ENCODE measurements around the gene RSPH3. TPM values are rescaled to one million over a fixed set of nuclear protein-coding genes. Genes with fewer than 3 reads are reported as not detected.

RSPH3 gene
- total and polyA plus RNA-seq, 4 donors = 4.4 to 16.8 (median 9.7) TPM

GRCh38 chr6:159005436-159005835 is 5.4 kb upstream of the RSPH3 start:
- H3K9ac ChIP-seq (ENCODE audit: insufficient read depth in 1 of 2, low read length in 2 of 2) = no peak overlapping the region
- DNase-seq = no peak

GRCh38 chr6:159004592-159004991 is 4.6 kb upstream of the RSPH3 start:
- H3K4me1 ChIP-seq (ENCODE audit: control insufficient read depth in 5 of 5, insufficient read depth in 5 of 5, low read length in 5 of 5) = peaks cover 0 to 11% (median 4%) of the 10 kb centered on the region in 5 donors
- H3K9me3 ChIP-seq (ENCODE audit: control insufficient read depth in 4 of 4, insufficient read depth in 3 of 4, low read length in 3 of 4) = no peaks in the 10 kb centered on the region
- ATAC-seq (ENCODE audit: insufficient read depth, low FRiP score) = no peak
- no peak overlapping the region for H3K27ac ChIP-seq (ENCODE audit: low read depth in 1 of 2, low read length in 1 of 2)
- WGBS, 2 donors = 80 to 83% methylated on average over 3 of the region's 3 CpGs
- H3K4me3 ChIP-seq = no peak overlapping the region
- no peak for DNase-seq
- TF ChIP-seq CTCF (IDR thresholded peaks at IDR 0.05; ENCODE audit: control extremely low read depth, extremely low read depth) = no peak
- H3K9ac ChIP-seq (ENCODE audit: insufficient read depth in 1 of 2, low read length in 2 of 2) = no peak overlapping the region
- H3K36me3 ChIP-seq (ENCODE audit: control insufficient read depth in 4 of 4, insufficient read depth in 4 of 4, low read length in 4 of 4) = no peaks in the 10 kb centered on the region
- H3K27me3 ChIP-seq (ENCODE audit: control insufficient read depth in 3 of 3, insufficient read depth in 3 of 3, low read length in 2 of 3) = no peaks in the 10 kb centered on the region

More at GRCh38 chr6:159005436-159005835, 5.4 kb upstream of the RSPH3 start:
- TF ChIP-seq CTCF (IDR thresholded peaks at IDR 0.05; ENCODE audit: control extremely low read depth, extremely low read depth) = no peak
- no peak for ATAC-seq (ENCODE audit: insufficient read depth, low FRiP score)
- Histone ChIP-seq H3K4me1 (ENCODE audit: control insufficient read depth in 5 of 5, insufficient read depth in 5 of 5, low read length in 5 of 5) (peaks cover 0 to 8% (median 4%) of the 10 kb centered on the region in 5 donors), H3K27me3 (ENCODE audit: control insufficient read depth in 3 of 3, insufficient read depth in 3 of 3, low read length in 2 of 3) (no peaks in the 10 kb centered on the region), H3K27ac (ENCODE audit: low read depth in 1 of 2, low read length in 1 of 2) (no peak overlapping the region), H3K4me3 (no peak overlapping the region), H3K36me3 (ENCODE audit: control insufficient read depth in 4 of 4, insufficient read depth in 4 of 4, low read length in 4 of 4) (no peaks in the 10 kb centered on the region), H3K9me3 (ENCODE audit: control insufficient read depth in 4 of 4, insufficient read depth in 3 of 4, low read length in 3 of 4) (no peaks in the 10 kb centered on the region)
- 87 to 91% methylated on average over 5 of the region's 5 CpGs for WGBS, 2 donors

- H3K27ac ChIP-seq (ENCODE audit: low read depth in 1 of 2, low read length in 1 of 2) = no peak overlapping the region
- H3K9ac ChIP-seq (ENCODE audit: insufficient read depth in 1 of 2, low read length in 2 of 2) = no peak overlapping the region
- ATAC-seq (ENCODE audit: insufficient read depth, low FRiP score) (no peak), DNase-seq (no peak)
- no peaks in the 10 kb centered on the region for H3K9me3 ChIP-seq (ENCODE audit: control insufficient read depth in 4 of 4, insufficient read depth in 3 of 4, low read length in 3 of 4)
- no peaks in the 10 kb centered on the region for H3K27me3 ChIP-seq (ENCODE audit: control insufficient read depth in 3 of 3, insufficient read depth in 3 of 3, low read length in 2 of 3)
- TF ChIP-seq CTCF (IDR thresholded peaks at IDR 0.05; ENCODE audit: control extremely low read depth, extremely low read depth) = no peak
- no peak overlapping the region for H3K4me3 ChIP-seq
- H3K36me3 ChIP-seq (ENCODE audit: control insufficient read depth in 4 of 4, insufficient read depth in 4 of 4, low read length in 4 of 4) = peaks cover 0 to 6% (median 0%) of the 10 kb centered on the region in 4 donors
- peaks cover 0 to 11% (median 4%) of the 10 kb centered on the region in 5 donors for H3K4me1 ChIP-seq (ENCODE audit: control insufficient read depth in 5 of 5, insufficient read depth in 5 of 5, low read length in 5 of 5)
- WGBS, 2 donors = 89 to 90% methylated on average over 12 of the region's 12 CpGs
Observed at GRCh38 chr6:159002432-159003155, 2.6 kb upstream of the RSPH3 start.
